GM12864 (cell line): ENCODE data around the gene PGAM2.

ENCODE experiments used
- DNase-seq: peaks from one replicate; pipeline ENCODE4 v3.0.0-alpha.2; 2011; ENCODE audit warnings: low read depth
- H3K4me3 ChIP-seq: 2 replicates; pipeline ENCODE4 v1.5.1; 2011; ENCODE audit warnings: mild to moderate bottlenecking, low read depth, low read length, control low read depth
- TF ChIP-seq, protein P1 (sequence below): IDR thresholded peaks from 2 replicates; pipeline ENCODE4 v1.5.1; 2011; ENCODE audit warnings: low read depth, mild to moderate bottlenecking, moderate library complexity, low read length, control low read depth, inconsistent platforms; ENCODE audit errors: missing control alignments

PGAM2 gene

DNA sequence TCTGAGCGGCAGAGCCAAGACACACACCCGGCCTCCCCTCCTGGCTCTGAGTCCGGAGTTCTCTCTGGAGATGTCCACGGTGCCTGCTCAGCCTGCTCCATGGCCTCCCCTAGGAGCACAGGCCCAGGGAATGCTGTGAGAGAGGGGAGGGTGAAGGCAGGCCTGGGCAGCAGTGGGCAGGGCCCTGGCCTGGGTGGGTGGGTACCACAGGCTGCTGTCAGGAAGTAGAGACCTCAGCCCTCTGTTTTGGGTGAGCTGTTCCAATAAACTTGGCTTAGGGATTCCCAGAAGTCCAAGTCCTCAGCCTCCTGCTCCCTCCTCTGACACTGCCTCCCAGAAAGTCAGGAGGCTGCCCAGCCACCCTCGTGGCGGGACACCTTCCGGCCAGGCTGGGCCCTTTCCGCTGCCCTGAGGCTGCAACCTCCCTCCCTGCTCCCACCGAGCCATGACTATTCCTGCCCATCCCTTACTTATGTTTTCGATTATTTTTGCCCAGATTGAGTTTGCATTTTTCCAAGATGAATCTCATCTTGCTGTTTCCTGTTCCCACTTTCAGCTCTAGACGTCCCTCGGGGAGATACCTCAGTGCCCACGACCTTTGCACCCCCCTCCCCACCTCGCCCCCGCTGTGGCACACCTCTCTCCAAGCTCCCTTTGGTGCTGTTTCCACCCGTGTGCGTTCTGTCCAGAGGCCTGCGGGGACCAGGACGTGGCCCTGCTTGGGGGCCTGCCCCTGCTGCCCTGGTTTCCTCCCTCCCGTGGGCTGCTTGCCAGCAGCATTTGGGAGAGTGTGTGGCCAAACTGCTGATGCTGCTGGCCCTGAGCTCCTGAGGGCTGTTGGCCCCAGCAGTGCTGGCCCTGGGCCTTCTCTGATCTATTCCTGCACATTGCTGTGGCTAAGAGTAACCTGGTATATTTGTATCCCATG lies 22.8 kb upstream of the PGAM2 start:
- H3K4me3 ChIP-seq = no peak overlapping the region
- TF ChIP-seq, protein P1, sequence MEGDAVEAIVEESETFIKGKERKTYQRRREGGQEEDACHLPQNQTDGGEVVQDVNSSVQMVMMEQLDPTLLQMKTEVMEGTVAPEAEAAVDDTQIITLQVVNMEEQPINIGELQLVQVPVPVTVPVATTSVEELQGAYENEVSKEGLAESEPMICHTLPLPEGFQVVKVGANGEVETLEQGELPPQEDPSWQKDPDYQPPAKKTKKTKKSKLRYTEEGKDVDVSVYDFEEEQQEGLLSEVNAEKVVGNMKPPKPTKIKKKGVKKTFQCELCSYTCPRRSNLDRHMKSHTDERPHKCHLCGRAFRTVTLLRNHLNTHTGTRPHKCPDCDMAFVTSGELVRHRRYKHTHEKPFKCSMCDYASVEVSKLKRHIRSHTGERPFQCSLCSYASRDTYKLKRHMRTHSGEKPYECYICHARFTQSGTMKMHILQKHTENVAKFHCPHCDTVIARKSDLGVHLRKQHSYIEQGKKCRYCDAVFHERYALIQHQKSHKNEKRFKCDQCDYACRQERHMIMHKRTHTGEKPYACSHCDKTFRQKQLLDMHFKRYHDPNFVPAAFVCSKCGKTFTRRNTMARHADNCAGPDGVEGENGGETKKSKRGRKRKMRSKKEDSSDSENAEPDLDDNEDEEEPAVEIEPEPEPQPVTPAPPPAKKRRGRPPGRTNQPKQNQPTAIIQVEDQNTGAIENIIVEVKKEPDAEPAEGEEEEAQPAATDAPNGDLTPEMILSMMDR = no peak
- DNase-seq = no peak

DNA sequence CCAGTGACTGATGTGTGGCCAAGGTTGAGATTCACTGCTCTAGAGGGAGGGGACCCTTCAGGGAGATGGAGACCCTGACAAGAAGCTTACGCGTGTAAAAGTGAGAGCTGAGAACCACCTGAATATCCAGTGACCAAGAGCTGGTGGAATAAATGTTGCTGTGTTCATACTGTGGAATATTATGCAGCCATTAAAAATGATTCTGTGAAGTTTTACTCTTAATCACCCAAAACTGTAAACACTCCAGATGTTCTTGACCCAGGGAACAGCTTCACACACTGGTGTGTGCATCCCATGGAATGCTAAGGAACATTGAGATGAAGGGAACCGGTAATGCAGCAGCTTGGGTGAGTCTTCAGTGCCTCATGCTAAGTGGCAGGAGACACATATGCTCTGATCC lies 21.3 kb upstream of the PGAM2 start:
- no peak overlapping the region for H3K4me3 ChIP-seq
- DNase-seq = no peak
- TF ChIP-seq, protein P1 = no peak

DNA sequence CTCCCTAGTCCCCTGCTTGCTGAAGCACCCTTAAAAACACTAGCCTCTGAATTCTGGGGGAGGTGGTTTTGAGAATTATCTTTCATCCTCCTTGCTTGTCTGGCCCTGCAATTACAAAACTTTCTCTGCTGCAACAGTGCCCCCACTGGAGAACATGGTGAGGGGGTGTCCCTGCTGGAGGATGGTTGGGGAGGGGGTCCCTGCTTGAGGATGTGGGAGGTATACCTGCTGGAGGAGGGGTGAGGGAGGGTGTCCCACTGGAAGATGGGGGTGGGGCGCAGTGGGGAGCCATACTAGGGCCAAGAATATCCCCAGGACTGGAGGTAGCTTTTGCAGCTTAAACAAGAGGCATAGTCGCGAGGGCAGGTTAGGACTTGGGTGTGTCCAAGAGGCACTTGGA lies 20.2 kb upstream of the PGAM2 start:
- TF ChIP-seq, protein P1 = peak; percentile 12
- H3K4me3 ChIP-seq = no peak overlapping the region
- no peak for DNase-seq

- TF ChIP-seq, protein P1 = no peak
- H3K4me3 ChIP-seq = no peak overlapping the region
- no peak for DNase-seq
Measured at GRCh38 chr7:44084701-44085100, 19.3 kb upstream of the PGAM2 start.

GRCh38 chr7:44083796-44084195 lies 18.4 kb upstream of the PGAM2 start:
- TF ChIP-seq, protein P1 = no peak
- no peak for DNase-seq
- no peak overlapping the region for H3K4me3 ChIP-seq

DNA sequence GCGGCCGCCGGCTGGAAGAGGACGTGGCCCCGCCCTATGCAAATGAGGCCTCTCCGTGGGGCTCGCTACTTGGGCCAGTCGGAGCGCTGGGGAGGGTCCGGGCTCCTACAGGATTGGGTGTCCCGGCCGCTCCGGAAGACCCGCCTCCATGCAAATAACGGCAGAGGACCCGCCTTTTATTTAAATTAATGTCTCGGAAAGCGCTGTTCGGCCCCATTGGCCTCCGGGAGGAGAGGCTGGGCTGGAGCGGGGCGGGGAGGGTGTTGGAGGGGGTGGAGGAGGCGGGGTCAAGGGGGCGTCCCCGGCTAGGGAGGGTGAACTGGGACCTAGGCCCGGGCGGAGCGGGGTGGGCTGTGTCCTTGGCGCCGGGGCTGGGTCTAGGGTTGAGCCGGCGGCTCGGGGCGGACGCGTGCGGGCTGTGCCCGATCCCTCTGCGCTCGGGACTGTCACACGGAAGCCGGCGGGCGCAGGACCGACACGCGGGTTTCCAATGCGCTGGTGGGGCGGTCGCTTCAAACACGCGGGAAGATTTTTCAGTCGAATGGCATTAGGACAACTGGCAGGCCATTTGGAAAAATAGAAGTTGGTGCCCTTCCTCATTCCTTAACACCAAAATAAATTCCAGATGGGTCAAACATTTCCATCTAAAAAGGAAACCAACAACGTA lies 17.3 kb upstream of the PGAM2 start:
- TF ChIP-seq, protein P1 = no peak
- peak overlapping the region; percentile 70 for H3K4me3 ChIP-seq
- peak; percentile 95 for DNase-seq
